GM12864 (cell line): ENCODE measurements around the gene SLC24A3.

Experiments
- DNase-seq: peaks from one replicate; pipeline ENCODE4 v3.0.0-alpha.2; 2011; ENCODE audit warnings: low read depth
- H3K4me3 ChIP-seq: 2 replicates; pipeline ENCODE4 v1.5.1; 2011; ENCODE audit warnings: mild to moderate bottlenecking, low read depth, low read length, control low read depth
- TF ChIP-seq, protein P1 (sequence below): IDR thresholded peaks from 2 replicates; pipeline ENCODE4 v1.5.1; 2011; ENCODE audit warnings: low read depth, mild to moderate bottlenecking, moderate library complexity, low read length, control low read depth, inconsistent platforms; ENCODE audit errors: missing control alignments

SLC24A3 gene

DNA sequence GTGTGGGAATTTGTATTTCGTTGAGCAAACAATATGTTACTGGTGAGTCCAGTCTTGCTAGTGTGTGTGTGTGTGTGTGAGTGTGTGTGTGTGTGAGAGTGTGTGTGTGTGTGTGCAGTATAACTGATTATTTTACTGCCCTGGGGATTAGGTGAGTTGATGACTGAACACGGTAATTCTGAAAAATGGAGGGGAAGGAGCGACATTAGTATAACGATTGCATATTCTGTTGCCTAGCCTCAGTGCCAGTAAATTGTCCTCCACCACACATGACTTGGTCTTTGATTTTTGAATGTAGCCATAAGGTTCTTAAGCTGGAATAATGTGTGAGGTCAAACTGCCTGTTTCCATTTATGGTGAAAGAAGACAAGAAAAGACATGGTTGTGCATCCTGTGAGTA is 121.1 kb downstream of the SLC24A3 start:
- DNase-seq = no peak
- H3K4me3 ChIP-seq = no peak overlapping the region
- TF ChIP-seq, protein P1, sequence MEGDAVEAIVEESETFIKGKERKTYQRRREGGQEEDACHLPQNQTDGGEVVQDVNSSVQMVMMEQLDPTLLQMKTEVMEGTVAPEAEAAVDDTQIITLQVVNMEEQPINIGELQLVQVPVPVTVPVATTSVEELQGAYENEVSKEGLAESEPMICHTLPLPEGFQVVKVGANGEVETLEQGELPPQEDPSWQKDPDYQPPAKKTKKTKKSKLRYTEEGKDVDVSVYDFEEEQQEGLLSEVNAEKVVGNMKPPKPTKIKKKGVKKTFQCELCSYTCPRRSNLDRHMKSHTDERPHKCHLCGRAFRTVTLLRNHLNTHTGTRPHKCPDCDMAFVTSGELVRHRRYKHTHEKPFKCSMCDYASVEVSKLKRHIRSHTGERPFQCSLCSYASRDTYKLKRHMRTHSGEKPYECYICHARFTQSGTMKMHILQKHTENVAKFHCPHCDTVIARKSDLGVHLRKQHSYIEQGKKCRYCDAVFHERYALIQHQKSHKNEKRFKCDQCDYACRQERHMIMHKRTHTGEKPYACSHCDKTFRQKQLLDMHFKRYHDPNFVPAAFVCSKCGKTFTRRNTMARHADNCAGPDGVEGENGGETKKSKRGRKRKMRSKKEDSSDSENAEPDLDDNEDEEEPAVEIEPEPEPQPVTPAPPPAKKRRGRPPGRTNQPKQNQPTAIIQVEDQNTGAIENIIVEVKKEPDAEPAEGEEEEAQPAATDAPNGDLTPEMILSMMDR = no peak

DNA sequence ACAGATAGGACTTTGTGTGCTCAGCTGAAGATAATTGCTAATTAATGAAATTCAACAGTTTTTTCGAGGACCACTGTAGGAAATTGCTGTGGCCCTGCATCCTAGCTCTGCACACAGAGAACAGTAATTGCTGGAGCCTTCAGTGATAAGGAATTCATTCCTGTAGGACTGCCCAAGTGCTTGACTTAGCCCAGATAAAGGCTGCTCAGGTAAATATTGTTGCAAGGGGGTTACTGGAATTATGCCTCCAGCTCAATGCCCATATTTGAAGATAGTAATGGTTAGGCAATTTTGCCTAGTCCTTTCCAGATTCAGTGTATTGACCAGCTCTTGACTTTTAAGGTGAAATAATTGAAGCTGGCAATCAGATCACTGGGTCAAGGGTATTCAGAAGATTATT is 122.9 kb downstream of the SLC24A3 start:
- DNase-seq = no peak
- H3K4me3 ChIP-seq = no peak overlapping the region
- TF ChIP-seq, protein P1 = no peak

DNA sequence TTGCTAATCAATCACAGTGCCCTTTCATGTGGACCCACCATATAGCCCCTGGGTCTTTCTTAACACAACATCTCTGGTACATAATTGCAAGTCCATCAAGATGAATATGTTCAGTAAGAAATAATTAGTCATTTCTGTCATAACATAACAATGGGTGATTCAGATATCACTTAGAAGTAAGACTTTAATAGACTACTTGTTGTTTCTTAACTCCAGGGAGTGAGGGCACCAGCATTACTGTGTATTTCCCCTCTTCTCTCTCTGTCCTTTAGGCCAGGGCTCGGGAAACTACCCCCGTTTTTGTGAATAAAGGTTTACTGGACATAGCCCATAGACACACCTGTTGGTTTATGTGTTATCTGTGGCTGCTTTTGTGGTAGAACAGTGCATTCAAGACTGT is 123.5 kb downstream of the SLC24A3 start:
- H3K4me3 ChIP-seq = no peak overlapping the region
- TF ChIP-seq, protein P1 = no peak
- DNase-seq = no peak

DNA sequence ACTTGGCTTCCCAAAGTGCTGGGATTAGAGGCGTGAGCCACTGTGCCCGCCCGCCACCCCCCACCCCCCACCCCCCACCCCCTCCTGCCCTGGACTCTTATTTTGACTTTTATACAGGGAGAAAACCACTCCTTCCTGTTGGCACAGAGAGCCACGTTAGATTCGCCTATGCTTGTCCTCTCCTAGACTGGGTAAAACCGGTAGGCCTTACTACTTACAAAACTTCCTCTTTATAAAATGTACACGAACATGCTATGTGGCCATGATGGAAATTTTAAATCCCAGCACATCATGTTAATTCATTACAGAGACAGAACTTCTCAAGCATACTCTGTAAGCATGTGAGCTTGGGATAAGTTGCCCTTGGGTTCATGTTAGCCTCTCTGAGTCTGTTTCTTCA is 124.2 kb downstream of the SLC24A3 start:
- TF ChIP-seq, protein P1 = no peak
- H3K4me3 ChIP-seq = no peak overlapping the region
- no peak for DNase-seq

DNA sequence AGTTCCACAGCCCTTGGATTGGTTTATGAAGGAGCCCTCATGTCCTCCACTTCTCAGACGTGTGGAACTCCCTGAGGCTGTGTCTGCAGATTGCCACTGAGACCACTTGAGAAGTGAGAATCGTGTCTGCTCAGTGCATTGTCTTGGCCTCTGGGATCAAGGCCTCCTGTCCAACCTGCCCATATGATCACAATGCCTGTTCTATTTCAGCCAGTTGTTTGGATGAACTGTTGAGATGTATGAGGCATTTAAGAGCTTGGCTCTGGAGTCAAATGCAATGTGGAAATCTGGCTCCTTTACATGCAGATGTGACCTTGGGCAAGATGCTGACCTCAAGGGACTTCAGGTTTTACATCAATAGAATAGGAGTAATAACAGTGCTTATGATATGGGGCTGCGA is 125.9 kb downstream of the SLC24A3 start:
- TF ChIP-seq, protein P1 = no peak
- no peak overlapping the region for H3K4me3 ChIP-seq
- no peak for DNase-seq

DNA sequence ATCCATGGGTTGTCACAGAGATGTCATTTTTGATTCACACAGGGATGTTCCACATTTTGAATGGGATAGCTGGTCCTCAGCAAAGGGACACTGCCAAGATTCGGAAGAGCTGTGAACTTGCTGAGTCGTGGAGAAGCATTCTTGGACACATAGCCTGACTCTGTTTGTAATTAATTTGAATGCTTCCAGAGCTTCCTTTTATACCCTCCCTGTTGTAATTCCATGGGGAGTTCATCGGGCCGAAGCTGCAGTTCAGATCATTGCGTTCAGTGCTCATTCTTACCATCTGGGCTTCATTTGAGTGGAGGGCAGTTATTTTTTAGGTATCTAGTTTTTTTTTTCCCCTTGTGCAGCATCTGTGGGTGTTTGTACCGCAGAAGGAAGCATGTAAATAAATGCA is 126.5 kb downstream of the SLC24A3 start:
- H3K4me3 ChIP-seq = no peak overlapping the region
- no peak for DNase-seq
- TF ChIP-seq, protein P1 = no peak

DNA sequence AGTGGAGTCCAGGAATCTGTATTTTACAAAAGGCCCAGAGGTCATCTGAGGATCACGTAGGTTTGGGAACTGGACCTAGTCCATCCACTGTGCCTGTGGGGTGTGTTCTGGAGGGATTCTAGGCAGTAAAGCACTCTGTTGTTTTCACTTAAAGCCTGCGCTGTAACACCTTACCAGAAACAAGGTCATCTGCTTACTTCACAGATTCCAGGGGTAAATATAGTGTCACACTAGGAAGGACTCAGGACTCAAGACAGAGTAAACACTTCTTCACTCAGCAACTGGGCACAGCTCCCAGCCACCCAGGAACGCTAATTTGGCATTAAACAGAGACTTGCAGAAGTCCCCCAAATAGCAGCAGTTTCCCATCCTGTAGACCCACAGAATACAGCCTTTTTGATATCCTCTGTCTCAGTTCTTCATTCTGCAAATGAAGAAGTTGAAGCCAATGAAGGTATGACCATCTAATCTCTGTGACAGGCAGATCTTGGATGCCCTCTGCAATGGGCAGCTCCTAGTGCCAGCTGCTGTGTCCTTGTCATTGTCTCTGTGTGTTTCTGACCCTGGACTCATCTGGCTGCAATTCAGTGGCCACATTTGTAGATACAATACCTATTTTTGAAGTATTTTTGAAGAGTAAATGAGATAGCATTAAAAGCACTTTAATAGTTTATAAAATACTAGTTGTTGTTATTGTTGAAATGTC is 129.1 kb downstream of the SLC24A3 start:
- no peak for DNase-seq
- TF ChIP-seq, protein P1 = no peak
- no peak overlapping the region for H3K4me3 ChIP-seq
